ENCODE results near the gene JPH2.

The JPH2 gene

GRCh38 chr20:44095831-44096230, 91.2 kb downstream of the JPH2 start:
- no peak overlapping the region for H2AFZ ChIP-seq (ENCODE audit: low read depth, low read length, severe bottlenecking)
- H4K20me1 ChIP-seq (ENCODE audit: low read depth, low read length), result no peaks in the 10 kb centered on the region
- no peak overlapping the region for H3K4me2 ChIP-seq (ENCODE audit: low read depth, low read length, poor library complexity, severe bottlenecking)
- H3K9me3 ChIP-seq (ENCODE audit: insufficient read depth, low read length), result no peaks in the 10 kb centered on the region
- TF ChIP-seq CTCF (IDR thresholded peaks at IDR 0.05; ENCODE audit: insufficient read depth, low read length, poor library complexity, severe bottlenecking), result no peak
- no peak for TF ChIP-seq EZH2phosphoT487 (conservative IDR thresholded peaks at IDR 0.05; ENCODE audit: low read length)
- H3K9ac ChIP-seq (ENCODE audit: low read length), result no peak overlapping the region
- H3K9me2 ChIP-seq (replicated peaks; ENCODE audit: insufficient read depth, low read length), result no peaks in the 10 kb centered on the region
- H3K27me3 ChIP-seq (ENCODE audit: low read length), result no peaks in the 10 kb centered on the region
- no peak overlapping the region for H3K27ac ChIP-seq (ENCODE audit: low read depth, low read length)
- no peaks in the 10 kb centered on the region for H3F3A ChIP-seq (ENCODE audit: insufficient read depth)
- H3K4me3 ChIP-seq (ENCODE audit: insufficient read depth, low read length, poor library complexity, severe bottlenecking), result no peak overlapping the region
- H3K36me3 ChIP-seq (ENCODE audit: low read length), result no peaks in the 10 kb centered on the region
- no peaks in the 10 kb centered on the region for H3K79me2 ChIP-seq (ENCODE audit: insufficient read depth, low read length)

GRCh38 chr20:44093249-44093582, 93.8 kb downstream of the JPH2 start:
- no peak overlapping the region for H2AFZ ChIP-seq (ENCODE audit: low read depth, low read length, severe bottlenecking)
- no peaks in the 10 kb centered on the region for H3K9me2 ChIP-seq (replicated peaks; ENCODE audit: insufficient read depth, low read length)
- no peak overlapping the region for H3K27ac ChIP-seq (ENCODE audit: low read depth, low read length)
- H3K27me3 ChIP-seq (ENCODE audit: low read length), result no peaks in the 10 kb centered on the region
- no peaks in the 10 kb centered on the region for H4K20me1 ChIP-seq (ENCODE audit: low read depth, low read length)
- TF ChIP-seq EZH2phosphoT487 (conservative IDR thresholded peaks at IDR 0.05; ENCODE audit: low read length) (no peak), CTCF (IDR thresholded peaks at IDR 0.05; ENCODE audit: insufficient read depth, low read length, poor library complexity, severe bottlenecking) (no peak)
- H3K36me3 ChIP-seq (ENCODE audit: low read length), result no peaks in the 10 kb centered on the region
- H3K79me2 ChIP-seq (ENCODE audit: insufficient read depth, low read length), result no peaks in the 10 kb centered on the region
- H3K9me3 ChIP-seq (ENCODE audit: insufficient read depth, low read length), result no peaks in the 10 kb centered on the region
- H3K4me3 ChIP-seq (ENCODE audit: insufficient read depth, low read length, poor library complexity, severe bottlenecking), result no peak overlapping the region
- H3K9ac ChIP-seq (ENCODE audit: low read length), result no peak overlapping the region
- H3K4me2 ChIP-seq (ENCODE audit: low read depth, low read length, poor library complexity, severe bottlenecking), result no peak overlapping the region
- H3F3A ChIP-seq (ENCODE audit: insufficient read depth), result no peaks in the 10 kb centered on the region

GRCh38 chr20:44092551-44093248, 94.3 kb downstream of the JPH2 start:
- no peaks in the 10 kb centered on the region for H3K9me3 ChIP-seq (ENCODE audit: insufficient read depth, low read length)
- H3K4me2 ChIP-seq (ENCODE audit: low read depth, low read length, poor library complexity, severe bottlenecking), result no peak overlapping the region
- no peak overlapping the region for H3K27ac ChIP-seq (ENCODE audit: low read depth, low read length)
- H3K27me3 ChIP-seq (ENCODE audit: low read length), result no peaks in the 10 kb centered on the region
- H3F3A ChIP-seq (ENCODE audit: insufficient read depth), result no peaks in the 10 kb centered on the region
- H2AFZ ChIP-seq (ENCODE audit: low read depth, low read length, severe bottlenecking), result no peak overlapping the region
- no peak overlapping the region for H3K4me3 ChIP-seq (ENCODE audit: insufficient read depth, low read length, poor library complexity, severe bottlenecking)
- no peaks in the 10 kb centered on the region for H3K9me2 ChIP-seq (replicated peaks; ENCODE audit: insufficient read depth, low read length)
- H4K20me1 ChIP-seq (ENCODE audit: low read depth, low read length), result no peaks in the 10 kb centered on the region
- TF ChIP-seq EZH2phosphoT487 (conservative IDR thresholded peaks at IDR 0.05; ENCODE audit: low read length) (no peak), CTCF (IDR thresholded peaks at IDR 0.05; ENCODE audit: insufficient read depth, low read length, poor library complexity, severe bottlenecking) (peak; percentile 39)
- no peaks in the 10 kb centered on the region for H3K79me2 ChIP-seq (ENCODE audit: insufficient read depth, low read length)
- no peaks in the 10 kb centered on the region for H3K36me3 ChIP-seq (ENCODE audit: low read length)
- H3K9ac ChIP-seq (ENCODE audit: low read length), result no peak overlapping the region

All from SU-DHL-6 (cell line).